ENCODE data around the gene CDNF.

CDNF gene

DNA sequence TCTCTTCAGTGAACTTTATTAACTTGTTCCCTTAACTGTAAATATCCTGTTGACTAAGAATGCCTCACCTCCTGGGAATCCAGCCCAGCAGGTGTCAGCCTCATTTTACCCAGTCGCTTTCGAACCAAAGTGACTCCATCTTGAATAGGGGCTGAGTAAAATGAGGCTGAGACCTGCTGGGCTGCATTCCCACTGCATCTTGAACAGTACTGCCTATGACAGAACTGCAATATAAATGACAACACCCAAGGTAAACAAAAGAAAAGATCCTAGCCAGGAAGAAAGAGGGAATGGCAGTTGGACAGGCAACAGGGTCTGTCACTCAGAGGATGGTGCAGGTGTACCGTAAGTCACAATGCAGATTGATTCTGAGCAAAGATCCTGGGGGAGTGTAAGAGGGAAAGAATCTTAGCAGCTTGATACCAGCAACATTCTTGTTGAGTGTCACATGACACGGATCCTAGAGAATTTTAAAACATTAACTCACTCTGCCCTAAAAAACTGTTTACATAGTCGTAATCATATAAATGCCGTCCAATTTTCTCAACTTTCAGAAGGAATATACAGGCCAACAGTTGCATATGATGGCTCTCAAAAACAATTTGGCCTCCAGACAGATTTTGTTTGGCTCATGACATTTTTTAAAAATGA is 58.7 kb downstream of the CDNF start:
- Mint-ChIP-seq H3K36me3 (ENCODE audit: low read depth) (no peaks in the 10 kb centered on the region), H3K27me3 (ENCODE audit: low read depth, poor library complexity) (peaks cover 4% of the 10 kb centered on the region), H3K4me3 (no peak overlapping the region), H3K27ac (no peak overlapping the region), H3K4me1 (peaks cover 11% of the 10 kb centered on the region), H3K9me3 (peaks cover under 1% of the 10 kb centered on the region)
- DNase-seq, result no peak
- no peak for TF ChIP-seq CTCF (IDR thresholded peaks at IDR 0.05)

DNA sequence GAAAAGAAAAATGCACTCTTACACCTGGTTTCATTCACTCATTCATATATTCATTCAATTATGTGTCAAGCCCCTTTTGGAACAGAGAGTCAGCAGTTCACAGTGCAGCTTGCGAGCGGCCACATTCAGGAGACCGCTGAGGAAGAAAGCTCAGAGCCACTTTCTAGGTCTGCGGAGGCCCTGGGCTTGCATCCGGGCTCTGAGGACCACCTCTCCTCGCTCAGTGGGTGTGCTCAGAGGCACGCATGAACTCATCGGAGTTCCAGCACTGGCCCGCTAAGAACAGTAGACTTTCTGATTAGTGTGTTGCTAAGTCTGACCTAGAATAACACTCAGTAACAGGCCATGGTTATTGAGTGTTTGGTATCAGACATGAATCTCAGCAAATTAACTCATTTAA is 61.3 kb downstream of the CDNF start:
- H3K4me1 Mint-ChIP-seq, result peaks cover 13% of the 10 kb centered on the region
- no peaks in the 10 kb centered on the region for H3K9me3 Mint-ChIP-seq
- no peak overlapping the region for H3K4me3 Mint-ChIP-seq
- no peak for DNase-seq
- H3K27ac Mint-ChIP-seq, result no peak overlapping the region
- H3K27me3 Mint-ChIP-seq (ENCODE audit: low read depth, poor library complexity), result peaks cover 4% of the 10 kb centered on the region
- TF ChIP-seq CTCF (IDR thresholded peaks at IDR 0.05), result no peak
- no peaks in the 10 kb centered on the region for H3K36me3 Mint-ChIP-seq (ENCODE audit: low read depth)

GRCh38 chr10:14775656-14776055 is 62.2 kb downstream of the CDNF start:
- no peak overlapping the region for H3K27ac Mint-ChIP-seq
- peaks cover 13% of the 10 kb centered on the region for H3K4me1 Mint-ChIP-seq
- TF ChIP-seq CTCF (IDR thresholded peaks at IDR 0.05), result no peak

DNA sequence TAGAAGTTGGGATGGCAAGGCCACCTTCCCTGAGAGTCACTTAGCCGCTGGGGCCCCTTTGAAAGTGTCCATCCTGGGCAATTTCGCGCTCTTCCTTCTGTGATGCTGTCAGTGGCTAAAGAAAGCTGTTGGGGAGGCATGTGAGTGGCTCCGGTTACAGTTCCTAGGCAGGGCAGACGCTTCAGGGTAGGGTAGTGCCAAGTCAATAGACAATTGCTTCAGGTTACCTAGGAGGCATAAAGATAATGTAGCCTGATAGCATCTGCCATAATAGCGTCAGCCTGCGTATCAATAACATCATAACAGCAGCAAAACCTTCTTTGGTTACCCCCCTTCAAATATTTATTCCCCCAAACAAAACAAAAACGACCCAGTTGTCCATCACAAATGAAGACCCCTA is 63.0 kb downstream of the CDNF start, which contains the start of gene FAM107B:
TSS of gene FAM107B (minus strand) at position 101 of the 400 bp plus-strand sequence. CDS start 234 bp downstream, outside the sequence.
- no peaks in the 10 kb centered on the region for H3K9me3 Mint-ChIP-seq
- DNase-seq, result no peak
- TF ChIP-seq CTCF (IDR thresholded peaks at IDR 0.05), result no peak
- no peak within 1 kb of the TSS for H3K27ac Mint-ChIP-seq
- H3K4me3 Mint-ChIP-seq, result no peak within 1 kb of the TSS
- H3K36me3 Mint-ChIP-seq (ENCODE audit: low read depth), result no peaks in the 10 kb centered on the region
- peaks cover 7% of the 10 kb centered on the region for H3K27me3 Mint-ChIP-seq (ENCODE audit: low read depth, poor library complexity)
- peaks cover 13% of the 10 kb centered on the region for H3K4me1 Mint-ChIP-seq

More at GRCh38 chr10:14775656-14776055, 62.2 kb downstream of the CDNF start:
- peaks cover 4% of the 10 kb centered on the region for H3K27me3 Mint-ChIP-seq (ENCODE audit: low read depth, poor library complexity)
- H3K9me3 Mint-ChIP-seq, result no peaks in the 10 kb centered on the region
- H3K36me3 Mint-ChIP-seq (ENCODE audit: low read depth), result no peaks in the 10 kb centered on the region
- no peak overlapping the region for H3K4me3 Mint-ChIP-seq
- no peak for DNase-seq

DNA sequence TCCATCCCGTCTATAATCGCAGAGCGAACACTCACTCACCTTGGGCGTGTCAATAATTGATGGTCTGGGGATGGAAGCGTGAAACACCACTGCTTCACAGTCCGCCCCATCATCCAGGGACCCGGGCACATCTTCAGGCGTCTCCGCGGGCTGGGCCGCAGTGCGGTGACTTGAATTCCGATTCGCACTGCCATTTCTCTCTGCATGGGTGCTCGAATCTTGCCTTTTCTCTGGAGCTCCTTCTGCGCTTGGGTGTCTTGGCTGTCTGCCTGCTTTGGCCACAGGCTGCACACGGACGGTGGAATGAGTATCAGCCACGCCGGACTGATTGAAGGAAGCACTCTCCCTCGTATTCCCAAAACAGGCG is 63.6 kb downstream of the CDNF start:
- H3K4me3 Mint-ChIP-seq, result no peak overlapping the region
- no peak overlapping the region for H3K27ac Mint-ChIP-seq
- H3K9me3 Mint-ChIP-seq, result no peaks in the 10 kb centered on the region
- peaks cover 13% of the 10 kb centered on the region for H3K4me1 Mint-ChIP-seq
- H3K36me3 Mint-ChIP-seq (ENCODE audit: low read depth), result no peaks in the 10 kb centered on the region
- no peak for TF ChIP-seq CTCF (IDR thresholded peaks at IDR 0.05)
- DNase-seq, result no peak
- H3K27me3 Mint-ChIP-seq (ENCODE audit: low read depth, poor library complexity), result peaks cover 9% of the 10 kb centered on the region

- H3K9me3 Mint-ChIP-seq, result peaks cover 3% of the 10 kb centered on the region
- H3K4me3 Mint-ChIP-seq, result no peak overlapping the region
- H3K4me1 Mint-ChIP-seq, result peaks cover 13% of the 10 kb centered on the region
- H3K36me3 Mint-ChIP-seq (ENCODE audit: low read depth), result no peaks in the 10 kb centered on the region
- peaks cover 12% of the 10 kb centered on the region for H3K27me3 Mint-ChIP-seq (ENCODE audit: low read depth, poor library complexity)
- no peak overlapping the region for H3K27ac Mint-ChIP-seq
- no peak for DNase-seq
- peak; percentile 10 for TF ChIP-seq CTCF (IDR thresholded peaks at IDR 0.05)
Observed at GRCh38 chr10:14773551-14774213, 64.2 kb downstream of the CDNF start.

Data from nephron progenitor cell (in vitro differentiated cells).